A673 (cell line): ENCODE results near the gene CUX1.

ENCODE experiments used
- EZH2 ChIP-seq: fragments of 200-600 bp; sonication (generic); IDR thresholded peaks from 2 replicates; pipeline ENCODE4 v1.6.1; 2017; ENCODE audit warnings: borderline replicate concordance, low read depth, mild to moderate bottlenecking, mixed read lengths, antibody characterized with exemption, low read length; ENCODE audit not compliant: poor library complexity, severe bottlenecking
- TF ChIP-seq, protein P1 (sequence below): fragments of 300-800, 200-600 bp; sonication (generic); conservative IDR thresholded peaks from 2 replicates; pipeline ENCODE4 v1.5.1; 2017; ENCODE audit warnings: low read depth, mild to moderate bottlenecking, antibody characterized with exemption, low read length, moderate library complexity, mixed read lengths

DNA sequence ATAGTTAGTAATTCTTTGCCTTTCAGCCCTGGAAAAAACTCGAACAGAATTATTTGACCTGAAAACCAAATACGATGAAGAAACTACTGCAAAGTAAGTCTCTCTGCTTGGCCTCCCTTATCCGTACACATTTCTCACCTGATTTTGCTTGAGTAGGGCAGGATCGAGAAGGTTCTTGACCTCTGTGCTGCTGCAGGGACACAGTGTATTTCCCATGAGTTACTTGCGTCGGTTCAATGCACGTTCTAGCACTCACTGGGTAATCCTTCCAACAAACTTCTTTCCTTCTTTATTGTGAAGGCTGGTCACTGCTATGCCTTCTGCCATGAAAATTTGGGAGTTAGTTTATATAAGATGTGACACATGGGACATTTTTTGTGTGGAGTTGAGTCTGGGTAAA is 297.8 kb downstream of the CUX1 start:
- TF ChIP-seq, protein P1, sequence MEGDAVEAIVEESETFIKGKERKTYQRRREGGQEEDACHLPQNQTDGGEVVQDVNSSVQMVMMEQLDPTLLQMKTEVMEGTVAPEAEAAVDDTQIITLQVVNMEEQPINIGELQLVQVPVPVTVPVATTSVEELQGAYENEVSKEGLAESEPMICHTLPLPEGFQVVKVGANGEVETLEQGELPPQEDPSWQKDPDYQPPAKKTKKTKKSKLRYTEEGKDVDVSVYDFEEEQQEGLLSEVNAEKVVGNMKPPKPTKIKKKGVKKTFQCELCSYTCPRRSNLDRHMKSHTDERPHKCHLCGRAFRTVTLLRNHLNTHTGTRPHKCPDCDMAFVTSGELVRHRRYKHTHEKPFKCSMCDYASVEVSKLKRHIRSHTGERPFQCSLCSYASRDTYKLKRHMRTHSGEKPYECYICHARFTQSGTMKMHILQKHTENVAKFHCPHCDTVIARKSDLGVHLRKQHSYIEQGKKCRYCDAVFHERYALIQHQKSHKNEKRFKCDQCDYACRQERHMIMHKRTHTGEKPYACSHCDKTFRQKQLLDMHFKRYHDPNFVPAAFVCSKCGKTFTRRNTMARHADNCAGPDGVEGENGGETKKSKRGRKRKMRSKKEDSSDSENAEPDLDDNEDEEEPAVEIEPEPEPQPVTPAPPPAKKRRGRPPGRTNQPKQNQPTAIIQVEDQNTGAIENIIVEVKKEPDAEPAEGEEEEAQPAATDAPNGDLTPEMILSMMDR, result no peak
- TF ChIP-seq EZH2, result no peak
